HG03575 (cell line): ENCODE data around the gene ATP11A.

Source experiments
- ATAC-seq: cut with Tn5 transposase; IDR thresholded peaks from one replicate; pipeline ENCODE4 v1.9.1; 2021; ENCODE audit not compliant: unreplicated experiment, insufficient number of reproducible peaks, low FRiP score; ENCODE audit errors: extremely low read depth

The ATP11A gene

DNA sequence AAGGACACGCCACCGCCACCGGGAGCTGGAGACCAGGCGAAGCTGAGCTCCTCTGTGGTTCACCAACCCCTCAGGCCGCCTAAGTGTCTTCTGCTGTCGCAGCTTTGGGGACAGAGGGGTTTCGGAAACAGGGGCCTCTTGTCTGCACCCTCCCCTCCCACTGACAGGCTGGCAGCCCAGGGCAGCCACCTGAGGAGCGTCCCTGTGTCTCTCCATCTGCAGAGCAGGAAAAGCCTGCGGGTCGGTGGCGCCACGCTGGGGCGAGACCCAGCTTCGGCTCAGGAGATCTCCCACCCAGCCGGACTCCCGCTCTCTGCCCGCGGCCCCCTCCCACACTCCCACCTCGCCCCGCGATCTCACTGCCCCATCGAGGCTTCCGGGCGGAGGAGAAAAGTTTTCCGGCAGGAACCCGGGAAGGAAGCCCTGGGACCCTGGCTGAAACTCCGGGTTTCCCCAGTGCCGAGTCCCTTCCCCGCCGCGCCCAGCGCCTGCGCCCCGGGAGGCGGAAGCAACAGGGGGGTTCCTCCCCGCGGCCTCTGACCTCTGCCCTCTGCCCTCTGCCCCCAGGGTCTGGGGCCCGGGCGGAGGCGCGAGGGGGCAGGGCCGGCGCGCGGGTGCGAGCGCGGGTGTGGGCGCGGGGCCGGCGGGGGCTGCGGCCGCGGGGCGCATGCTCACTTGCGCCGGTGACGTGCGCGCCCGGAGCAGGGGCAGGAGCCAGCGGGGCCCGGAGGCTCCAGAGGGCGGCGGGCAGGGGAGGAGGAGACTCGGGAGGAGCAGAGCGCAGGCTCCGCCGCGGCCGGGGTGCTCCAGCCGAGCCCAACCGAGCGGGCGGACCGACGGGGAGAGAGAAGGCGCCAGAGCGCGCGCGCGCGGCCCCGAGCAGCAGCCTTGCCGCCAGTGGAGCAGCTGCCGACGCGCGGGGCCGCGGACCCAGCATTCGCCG is at the start of gene ATP11A:
ATP11A (plus strand) TSS at position 736 of the 943 bp plus-strand sequence. CDS start 379 bp downstream, outside the sequence.
- peak; percentile 47 for ATAC-seq

DNA sequence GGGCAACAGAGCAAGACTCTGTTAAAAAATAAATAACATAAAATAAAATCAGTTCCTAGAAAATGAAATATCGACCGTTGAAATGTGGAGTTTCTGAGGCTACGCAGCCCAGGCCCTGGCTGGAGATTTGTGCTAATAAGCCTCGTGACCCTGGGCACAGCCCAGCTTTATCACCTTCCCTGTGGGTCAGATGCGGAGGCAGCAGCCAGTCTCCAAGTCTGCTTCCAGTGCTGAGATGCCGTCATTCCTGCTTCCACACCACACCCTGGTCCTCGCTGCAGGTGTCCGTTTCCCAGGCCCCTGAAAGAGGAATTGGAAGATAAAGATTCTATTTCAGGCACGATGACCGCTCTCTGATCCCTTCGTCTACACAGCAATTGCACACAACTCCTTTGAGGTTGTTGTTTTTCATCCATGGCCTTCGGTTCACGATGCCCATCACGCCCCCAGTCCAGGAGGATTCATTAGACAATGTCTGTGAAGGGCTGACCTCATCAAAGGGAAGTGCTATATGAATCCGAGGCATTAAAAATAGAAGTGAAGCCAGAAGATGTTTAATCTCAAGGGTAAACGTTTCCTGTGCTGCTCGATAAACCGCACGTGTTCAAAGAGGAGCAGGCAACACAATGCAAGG is 48.3 kb upstream of the ATP11A start:
- no peak for ATAC-seq

DNA sequence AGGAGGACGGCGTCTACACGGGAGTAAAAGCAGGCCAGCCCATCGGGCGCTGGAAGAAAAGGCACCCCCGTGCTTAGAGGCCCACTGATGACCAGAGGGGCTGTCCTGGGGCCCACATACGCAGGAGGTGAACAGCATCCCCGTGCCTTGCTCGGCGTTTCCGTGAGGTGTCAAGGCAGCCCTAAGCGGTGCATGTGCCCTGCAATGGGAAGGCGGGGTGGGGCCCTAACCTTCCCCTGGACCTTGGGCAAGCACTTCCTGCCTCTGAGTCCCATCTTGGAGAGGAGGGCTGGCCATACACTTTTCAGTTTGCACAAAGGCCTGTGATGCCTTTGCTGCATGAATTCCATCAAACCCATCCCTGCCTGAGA is 47.8 kb upstream of the ATP11A start:
- ATAC-seq = no peak

DNA sequence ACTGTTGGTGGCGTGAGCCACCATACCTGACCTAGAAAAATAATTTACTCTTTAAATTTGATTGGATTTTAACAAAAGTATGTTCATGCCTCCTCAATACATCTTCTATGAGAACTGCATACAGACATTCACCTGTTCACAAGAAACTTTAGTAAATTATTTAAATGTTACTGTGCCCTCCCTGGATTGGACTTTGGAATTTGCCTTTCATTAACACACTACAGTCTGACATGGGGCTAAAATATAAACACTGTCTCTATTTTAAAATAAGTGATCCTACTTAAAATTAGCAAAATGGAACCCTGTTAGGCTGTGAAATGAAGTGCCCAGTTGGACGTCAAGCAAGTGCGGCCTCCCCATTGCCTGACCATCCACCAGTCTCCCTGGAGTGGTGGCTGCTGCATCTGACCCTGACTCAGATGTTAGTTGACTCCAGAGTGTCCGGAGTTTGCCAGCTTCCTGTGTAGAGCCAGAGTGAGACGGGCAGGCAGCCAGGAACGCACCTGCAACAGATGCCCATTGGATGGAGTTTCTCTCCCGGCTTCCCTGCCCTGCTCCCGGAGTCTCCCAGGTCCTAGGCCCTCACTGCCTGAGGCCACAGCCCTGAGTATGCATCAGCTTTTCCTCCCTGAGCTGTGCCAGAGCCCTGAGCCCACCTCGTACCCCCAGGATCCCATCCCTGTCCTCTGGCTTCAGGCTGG is 45.9 kb upstream of the ATP11A start:
- ATAC-seq = no peak

- no peak for ATAC-seq
These were observed 44.4 kb upstream of the ATP11A start for GRCh38 chr13:112645327-112645914.

GRCh38 chr13:112647256-112647655 is 42.6 kb upstream of the ATP11A start:
- no peak for ATAC-seq

GRCh38 chr13:112648101-112648500 is 41.7 kb upstream of the ATP11A start:
- no peak for ATAC-seq

- ATAC-seq = no peak
These were observed 40.7 kb upstream of the ATP11A start for GRCh38 chr13:112648966-112649690.

DNA sequence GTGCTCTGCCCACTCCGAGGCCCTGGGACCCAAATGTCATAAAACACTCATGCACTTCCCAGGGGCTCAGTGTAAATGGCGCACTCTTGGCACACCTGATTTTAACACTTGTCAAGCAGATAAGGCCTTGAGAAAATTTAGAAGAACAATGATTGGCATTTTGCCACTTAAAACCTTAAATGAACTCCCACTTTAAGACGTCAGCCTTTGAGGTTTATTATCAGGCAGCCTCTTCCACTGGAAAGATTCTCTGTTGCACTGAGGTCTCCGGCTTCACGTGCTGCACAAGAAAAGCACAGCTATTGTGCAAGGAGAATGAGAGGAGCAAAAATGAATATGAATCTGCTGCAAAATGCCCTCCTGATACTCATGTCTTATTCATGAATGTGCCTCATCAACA is 38.5 kb upstream of the ATP11A start:
- ATAC-seq = no peak

DNA sequence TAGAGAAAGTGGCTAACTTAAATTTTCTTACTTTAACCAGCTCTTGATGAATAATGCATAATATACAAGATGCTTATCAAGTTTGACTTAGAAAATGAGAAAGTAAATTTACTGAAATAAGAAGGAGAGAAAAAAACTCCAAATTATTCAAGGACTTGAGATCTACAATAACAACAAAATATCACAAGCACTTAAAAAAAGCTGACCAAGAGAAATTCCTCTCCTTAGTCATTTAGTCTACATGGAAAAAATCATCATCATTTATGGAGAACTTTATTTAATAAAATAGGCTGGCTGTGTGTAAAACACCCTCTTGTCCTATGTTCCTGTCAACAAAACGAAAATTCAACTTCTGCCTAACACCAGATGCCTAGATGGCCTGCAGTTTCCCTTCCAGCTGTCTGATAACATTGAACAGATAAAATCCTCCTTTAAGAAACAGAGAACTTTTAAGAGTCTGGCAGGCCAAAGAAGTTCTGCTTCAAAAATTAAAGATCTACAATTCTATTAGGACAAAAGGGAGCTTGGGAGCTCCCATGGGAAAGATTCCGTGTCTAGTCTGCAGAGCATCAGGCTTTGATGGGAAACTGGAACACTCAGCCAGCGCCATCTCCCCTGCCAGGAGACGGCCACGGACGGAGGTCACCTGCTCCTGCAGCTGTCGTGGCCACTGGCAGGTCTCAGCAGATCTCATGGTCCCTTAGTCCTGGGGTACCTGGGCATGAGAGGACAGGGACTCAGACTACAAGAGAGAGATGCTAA is 37.9 kb upstream of the ATP11A start:
- no peak for ATAC-seq

- ATAC-seq = no peak
These were observed 37.2 kb upstream of the ATP11A start for GRCh38 chr13:112652512-112653070.

- no peak for ATAC-seq
These were observed 36.8 kb upstream of the ATP11A start for GRCh38 chr13:112653071-112653470.

DNA sequence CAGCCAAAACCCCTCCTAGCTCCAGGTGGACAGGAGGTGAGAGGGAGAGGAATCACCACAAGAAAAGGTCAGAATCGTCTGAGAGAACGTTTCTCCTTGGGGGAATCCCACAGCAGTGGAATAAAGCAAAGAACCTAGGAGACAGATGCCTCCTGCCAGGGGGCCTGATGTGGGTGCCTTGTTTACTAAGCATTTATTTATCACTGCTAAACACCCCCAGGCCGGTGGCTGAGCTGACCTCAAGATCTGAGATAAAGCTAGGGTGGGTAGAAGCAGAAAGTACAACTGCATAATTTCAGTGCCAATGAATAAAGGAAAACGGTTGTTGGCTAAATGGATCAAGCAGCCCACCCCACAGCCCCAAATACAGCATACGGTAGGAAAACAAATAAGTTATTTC is 33.9 kb upstream of the ATP11A start:
- ATAC-seq = no peak

DNA sequence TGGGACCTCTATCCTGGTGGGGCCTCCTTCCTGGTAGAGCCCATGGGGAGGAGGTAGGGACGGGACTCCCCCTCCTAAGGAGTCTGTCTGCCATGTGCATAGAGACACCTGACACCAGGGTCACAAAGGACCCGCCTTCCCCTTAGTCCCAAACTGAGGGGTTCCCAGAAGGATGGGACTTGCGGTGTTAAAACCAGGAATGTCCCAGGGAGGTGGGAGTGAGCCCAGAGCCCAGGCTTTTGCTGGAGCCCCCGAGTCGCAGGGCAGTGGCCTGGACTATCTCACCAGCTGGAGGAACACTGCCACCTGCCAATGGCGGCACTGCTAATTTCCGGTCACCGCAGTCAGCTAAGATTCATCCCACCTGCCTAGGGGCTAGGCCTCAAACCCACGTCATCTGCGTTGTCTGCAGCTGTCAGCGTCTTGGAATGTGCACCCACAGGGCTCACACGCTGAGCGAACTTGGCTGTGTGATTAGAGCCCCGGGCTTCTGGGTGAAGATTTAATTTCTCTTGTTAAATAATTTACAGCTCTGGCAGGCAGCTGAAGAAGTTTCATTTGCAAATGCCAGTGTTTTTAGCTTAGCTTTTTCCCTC is 31.9 kb upstream of the ATP11A start:
- ATAC-seq = no peak

GRCh38 chr13:112658808-112659207 is 31.0 kb upstream of the ATP11A start:
- ATAC-seq = no peak

DNA sequence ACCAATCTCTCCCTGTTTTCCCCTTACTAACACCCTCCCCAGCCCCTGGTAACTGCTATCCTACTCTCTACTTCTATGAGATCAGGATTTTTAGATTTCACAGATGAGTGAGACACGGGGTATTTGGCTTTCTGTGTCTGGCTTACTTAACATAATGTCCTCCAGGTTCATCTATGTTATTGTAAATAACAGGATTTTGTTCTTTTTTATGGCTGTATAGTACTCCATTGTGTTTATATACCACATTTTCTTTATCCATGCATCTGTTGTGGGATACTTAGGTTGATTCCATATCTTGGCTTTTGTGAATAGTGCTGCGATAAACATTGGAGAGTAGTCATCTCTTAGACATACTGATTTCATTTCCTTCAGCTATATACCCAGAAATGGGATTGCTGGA is 28.5 kb upstream of the ATP11A start:
- no peak for ATAC-seq

DNA sequence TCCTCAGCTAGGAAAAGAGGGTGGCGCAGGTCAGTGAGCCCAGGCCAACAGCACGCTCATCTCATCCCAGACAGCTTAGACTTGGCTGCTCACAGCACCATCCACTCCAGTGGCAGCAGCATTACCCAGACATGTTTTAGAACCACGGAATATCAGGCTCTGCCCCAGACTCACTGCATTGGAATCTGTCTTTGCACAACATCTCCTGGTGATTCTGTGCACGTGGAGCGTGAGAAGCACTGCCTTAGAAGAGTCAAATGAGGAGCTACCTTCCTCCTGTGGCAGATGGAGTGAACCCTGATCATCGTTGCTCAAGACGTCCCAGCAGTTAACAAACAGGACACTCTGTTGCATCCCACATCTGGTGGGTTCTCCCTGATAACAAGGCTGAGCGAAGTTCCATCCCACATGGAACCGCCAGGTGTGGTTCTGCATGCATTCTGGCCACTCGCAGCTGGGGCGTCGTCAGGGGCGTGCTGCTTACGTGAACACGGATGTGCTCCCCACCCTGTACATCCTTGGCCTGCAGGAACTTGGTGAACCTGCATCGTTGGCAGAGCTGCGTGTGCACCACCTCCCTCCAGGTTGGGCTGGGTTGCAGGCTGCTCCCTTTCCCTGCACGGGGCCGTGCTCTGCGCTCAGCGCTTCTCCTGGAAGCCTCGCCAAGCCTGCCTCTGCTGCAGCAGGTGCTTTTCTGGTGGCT is 25.2 kb upstream of the ATP11A start:
- ATAC-seq = no peak
